HG03575 (cell line): ENCODE results near the gene CD40.

Experiments
- ATAC-seq: cut with Tn5 transposase; IDR thresholded peaks from one replicate; pipeline ENCODE4 v1.9.1; 2021; ENCODE audit not compliant: unreplicated experiment, insufficient number of reproducible peaks, low FRiP score; ENCODE audit errors: extremely low read depth

CD40 gene

GRCh38 chr20:46139266-46139889, 21.3 kb downstream of the CD40 start:
- no peak for ATAC-seq

- no peak for ATAC-seq
Measured at GRCh38 chr20:46139908-46140482, 21.9 kb downstream of the CD40 start.

GRCh38 chr20:46142124-46142523, 24.0 kb downstream of the CD40 start:
- no peak for ATAC-seq

- ATAC-seq = no peak
Measured at GRCh38 chr20:46144432-46145025, 26.4 kb downstream of the CD40 start.

GRCh38 chr20:46145713-46146112, 27.6 kb downstream of the CD40 start:
- ATAC-seq = no peak

GRCh38 chr20:46148313-46149208, 30.4 kb downstream of the CD40 start:
- ATAC-seq = no peak

- ATAC-seq = no peak
Measured at GRCh38 chr20:46150943-46151342, 32.8 kb downstream of the CD40 start.

GRCh38 chr20:46151936-46152335, 33.8 kb downstream of the CD40 start:
- ATAC-seq = no peak

GRCh38 chr20:46152824-46153586, 34.9 kb downstream of the CD40 start:
- no peak for ATAC-seq

GRCh38 chr20:46154305-46154704, 36.2 kb downstream of the CD40 start:
- no peak for ATAC-seq

- ATAC-seq = no peak
Measured at GRCh38 chr20:46154796-46155195, 36.7 kb downstream of the CD40 start.

GRCh38 chr20:46156065-46156464, 38.0 kb downstream of the CD40 start:
- no peak for ATAC-seq

GRCh38 chr20:46157076-46157592, 39.0 kb downstream of the CD40 start:
- ATAC-seq = no peak

- ATAC-seq = no peak
Measured at GRCh38 chr20:46157625-46158024, 39.5 kb downstream of the CD40 start.

GRCh38 chr20:46158476-46158987, 40.4 kb downstream of the CD40 start:
- ATAC-seq = no peak

GRCh38 chr20:46159101-46159897, 41.2 kb downstream of the CD40 start:
- no peak for ATAC-seq

GRCh38 chr20:46160661-46161060, 42.5 kb downstream of the CD40 start:
- ATAC-seq = no peak

GRCh38 chr20:46161921-46162320, 43.8 kb downstream of the CD40 start:
- ATAC-seq = no peak
